C4-2B (cell line): ENCODE results near the gene ASB8.

Experiments used
- ZFX ChIP-seq: fragments of 450-650 bp; IDR thresholded peaks from 2 replicates; pipeline ENCODE4 v1.6.1; 2017
- TF ChIP-seq, protein P1 (sequence below): fragments of 450-650 bp; conservative IDR thresholded peaks from 2 replicates; pipeline ENCODE4 v1.5.1; 2017; ENCODE audit warnings: mild to moderate bottlenecking

DNA sequence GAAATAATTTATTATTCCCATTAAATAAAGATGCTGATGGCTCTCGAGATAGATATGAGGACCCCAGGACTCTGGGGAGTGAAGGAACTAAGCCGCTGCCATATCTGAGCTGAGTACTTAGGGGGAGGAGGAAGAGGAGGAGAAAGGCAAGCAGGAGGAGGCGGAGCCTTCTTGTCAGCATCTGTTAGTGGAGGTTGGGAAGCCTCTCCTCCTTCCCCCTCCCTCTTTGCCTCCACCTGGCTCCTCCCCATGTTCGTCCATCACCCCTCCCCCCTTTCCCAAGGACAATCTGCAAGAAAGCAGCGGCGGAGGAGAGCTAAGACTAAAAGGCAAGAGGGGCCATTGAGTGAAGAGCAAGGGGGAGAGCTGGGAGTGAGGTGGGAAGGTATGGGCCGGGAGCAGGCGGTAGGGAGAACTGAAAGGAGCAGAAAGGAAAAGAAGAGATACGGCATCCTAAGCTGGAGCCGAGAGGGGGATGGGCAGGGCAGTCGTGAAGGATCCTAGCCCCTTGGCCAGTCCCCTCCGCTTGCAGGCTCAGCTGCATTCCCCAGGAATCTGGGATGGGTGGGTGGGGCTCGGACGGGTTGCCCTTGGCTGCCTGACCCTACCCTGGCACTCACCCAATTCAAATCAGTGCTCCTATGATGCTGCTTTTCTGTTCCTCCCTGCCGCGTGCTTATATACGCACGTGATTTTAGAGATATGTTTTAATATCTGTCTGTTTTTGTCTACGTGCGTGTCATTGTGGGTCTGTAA, 38.1 kb downstream of the ASB8 start, which contains the start of gene PFKM:
- TF ChIP-seq, protein P1, sequence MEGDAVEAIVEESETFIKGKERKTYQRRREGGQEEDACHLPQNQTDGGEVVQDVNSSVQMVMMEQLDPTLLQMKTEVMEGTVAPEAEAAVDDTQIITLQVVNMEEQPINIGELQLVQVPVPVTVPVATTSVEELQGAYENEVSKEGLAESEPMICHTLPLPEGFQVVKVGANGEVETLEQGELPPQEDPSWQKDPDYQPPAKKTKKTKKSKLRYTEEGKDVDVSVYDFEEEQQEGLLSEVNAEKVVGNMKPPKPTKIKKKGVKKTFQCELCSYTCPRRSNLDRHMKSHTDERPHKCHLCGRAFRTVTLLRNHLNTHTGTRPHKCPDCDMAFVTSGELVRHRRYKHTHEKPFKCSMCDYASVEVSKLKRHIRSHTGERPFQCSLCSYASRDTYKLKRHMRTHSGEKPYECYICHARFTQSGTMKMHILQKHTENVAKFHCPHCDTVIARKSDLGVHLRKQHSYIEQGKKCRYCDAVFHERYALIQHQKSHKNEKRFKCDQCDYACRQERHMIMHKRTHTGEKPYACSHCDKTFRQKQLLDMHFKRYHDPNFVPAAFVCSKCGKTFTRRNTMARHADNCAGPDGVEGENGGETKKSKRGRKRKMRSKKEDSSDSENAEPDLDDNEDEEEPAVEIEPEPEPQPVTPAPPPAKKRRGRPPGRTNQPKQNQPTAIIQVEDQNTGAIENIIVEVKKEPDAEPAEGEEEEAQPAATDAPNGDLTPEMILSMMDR: no peak
- no peak for TF ChIP-seq ZFX
